Activated B cell treated with CpG ODN at 0.5 μM for 24 hours (primary cell): ENCODE measurements around the gene PAGE4. TPM values are rescaled to one million over a fixed set of nuclear protein-coding genes. Genes with fewer than 3 reads are reported as not detected.

ENCODE experiments used
- ATAC-seq: fragments of 200-7000 bp; cut with Tn5 transposase; one replicate; pipeline ENCODE4 v1.10.0; 2021; ENCODE audit warnings: low read depth, mild to moderate bottlenecking, moderate library complexity
- CTCF ChIA-PET: fragments of 350-600 bp; sonication (Branson Sonifier 250); formaldehyde crosslinking; loops from one replicate; lab custom pipeline; 2021; ENCODE audit warnings: antibody characterized with exemption; lab: Charles Lee
- POLR2A ChIA-PET: fragments of 350-600 bp; sonication (Branson Sonifier 250); formaldehyde crosslinking; loops from one replicate; lab custom pipeline; 2021; ENCODE audit warnings: antibody characterized with exemption; lab: Charles Lee
- DNase-seq: peaks from one replicate; pipeline ENCODE4 v3.0.0; 2022
- H3K27ac Mint-ChIP-seq: one replicate; pipeline ENCODE4 v1.8.0; 2020; ENCODE audit warnings: mixed read lengths
- H3K27me3 Mint-ChIP-seq: one replicate; pipeline ENCODE4 v1.8.0; 2021; ENCODE audit warnings: mixed read lengths
- H3K36me3 Mint-ChIP-seq: one replicate; pipeline ENCODE4 v1.8.0; 2021; ENCODE audit warnings: low read depth, mixed read lengths
- H3K4me1 Mint-ChIP-seq: one replicate; pipeline ENCODE4 v1.8.0; 2021; ENCODE audit warnings: mixed read lengths
- H3K4me3 Mint-ChIP-seq: one replicate; pipeline ENCODE4 v1.8.0; 2020; ENCODE audit warnings: mild to moderate bottlenecking, mixed read lengths
- H3K9me3 Mint-ChIP-seq: one replicate; pipeline ENCODE4 v1.8.0; 2020; ENCODE audit warnings: mixed read lengths
- intact Hi-C: fragments of 100-400 bp; cut with micrococcal nuclease; formaldehyde crosslinking; loops from one replicate; pipeline ENCODE4 v1.15.1; 2024
- total RNA-seq: library from RNA; stranded (reverse); gene quantifications from 2 replicates; pipeline ENCODE4 v1.2.3, GENCODE V29; 2022
- TF ChIP-seq, protein P1 (sequence below): fragments of 200-600 bp; IDR thresholded peaks from one replicate; pipeline ENCODE4 v1.8.0; 2022; ENCODE audit warnings: antibody characterized with exemption, mild to moderate bottlenecking

The PAGE4 gene
- total RNA-seq, 1 donor from 2014 or later = not detected

DNA sequence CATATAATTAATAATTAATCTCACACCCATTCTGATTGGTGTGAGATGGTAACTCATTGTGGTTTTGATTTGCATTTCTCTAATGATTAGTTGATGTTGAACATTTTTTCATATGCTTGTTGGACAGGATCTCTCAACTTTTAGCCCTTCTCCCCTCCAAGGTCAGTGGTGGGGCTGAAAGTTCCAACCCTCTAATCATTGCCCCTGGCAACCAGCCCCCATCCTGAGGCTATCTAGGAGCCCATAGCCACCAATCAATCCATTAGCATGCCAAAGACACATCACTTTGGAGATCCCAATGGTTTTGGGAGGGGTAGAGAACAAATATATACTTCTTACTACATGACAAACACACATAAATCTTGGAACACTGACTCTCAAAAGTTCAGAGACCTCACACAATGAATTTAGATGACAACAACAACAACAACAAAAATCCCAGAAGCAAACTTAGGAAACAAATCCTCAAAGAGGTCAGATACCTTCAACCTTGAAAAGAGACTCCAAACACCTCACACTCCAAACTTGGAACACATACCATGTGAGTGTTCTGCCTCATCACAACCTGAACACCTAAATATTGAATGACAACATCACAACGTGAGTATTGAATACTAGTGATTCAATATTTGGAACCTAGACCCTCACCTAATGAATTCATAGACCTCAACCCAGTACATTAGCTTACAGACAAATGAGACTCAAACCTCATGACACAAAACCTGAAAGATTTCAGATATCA, 19.0 kb upstream of the PAGE4 start:
- no peak for ATAC-seq
- H3K36me3 Mint-ChIP-seq = no peaks in the 10 kb centered on the region
- no peak for DNase-seq
- no peak overlapping the region for H3K4me3 Mint-ChIP-seq
- ChIA-PET POLR2A (no interaction called here), CTCF (no interaction called here)
- H3K27me3 Mint-ChIP-seq = peaks cover 5% of the 10 kb centered on the region
- TF ChIP-seq, protein P1, sequence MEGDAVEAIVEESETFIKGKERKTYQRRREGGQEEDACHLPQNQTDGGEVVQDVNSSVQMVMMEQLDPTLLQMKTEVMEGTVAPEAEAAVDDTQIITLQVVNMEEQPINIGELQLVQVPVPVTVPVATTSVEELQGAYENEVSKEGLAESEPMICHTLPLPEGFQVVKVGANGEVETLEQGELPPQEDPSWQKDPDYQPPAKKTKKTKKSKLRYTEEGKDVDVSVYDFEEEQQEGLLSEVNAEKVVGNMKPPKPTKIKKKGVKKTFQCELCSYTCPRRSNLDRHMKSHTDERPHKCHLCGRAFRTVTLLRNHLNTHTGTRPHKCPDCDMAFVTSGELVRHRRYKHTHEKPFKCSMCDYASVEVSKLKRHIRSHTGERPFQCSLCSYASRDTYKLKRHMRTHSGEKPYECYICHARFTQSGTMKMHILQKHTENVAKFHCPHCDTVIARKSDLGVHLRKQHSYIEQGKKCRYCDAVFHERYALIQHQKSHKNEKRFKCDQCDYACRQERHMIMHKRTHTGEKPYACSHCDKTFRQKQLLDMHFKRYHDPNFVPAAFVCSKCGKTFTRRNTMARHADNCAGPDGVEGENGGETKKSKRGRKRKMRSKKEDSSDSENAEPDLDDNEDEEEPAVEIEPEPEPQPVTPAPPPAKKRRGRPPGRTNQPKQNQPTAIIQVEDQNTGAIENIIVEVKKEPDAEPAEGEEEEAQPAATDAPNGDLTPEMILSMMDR = no peak
- H3K9me3 Mint-ChIP-seq = no peaks in the 10 kb centered on the region
- H3K27ac Mint-ChIP-seq = no peak overlapping the region
- H3K4me1 Mint-ChIP-seq = no peaks in the 10 kb centered on the region
- intact Hi-C loops = no loop called here

DNA sequence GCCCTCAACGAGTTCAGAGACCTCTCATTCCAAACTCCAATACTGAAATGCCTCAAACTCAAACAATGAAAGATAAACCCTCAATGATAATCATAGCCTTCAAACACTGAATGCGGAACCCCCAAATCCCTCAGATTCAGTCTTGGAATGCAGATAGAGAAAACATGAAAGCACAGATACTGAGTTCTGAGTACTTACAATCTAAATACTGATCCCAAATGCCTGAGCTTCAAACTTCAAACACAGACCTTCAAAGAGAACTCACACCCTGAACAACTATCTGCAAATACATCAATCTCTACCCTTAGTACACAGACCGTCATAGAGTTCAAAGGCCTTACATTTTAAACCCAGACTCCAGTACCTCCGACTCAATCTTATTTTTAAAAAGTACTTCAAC, 16.9 kb upstream of the PAGE4 start:
- Mint-ChIP-seq H3K4me1 (no peaks in the 10 kb centered on the region), H3K9me3 (no peaks in the 10 kb centered on the region), H3K27me3 (peaks cover 6% of the 10 kb centered on the region), H3K27ac (no peak overlapping the region), H3K36me3 (no peaks in the 10 kb centered on the region), H3K4me3 (no peak overlapping the region)
- no peak for ATAC-seq
- ChIA-PET POLR2A (no interaction called here), CTCF (no interaction called here)
- intact Hi-C loops = no loop called here
- TF ChIP-seq, protein P1 = no peak
- DNase-seq = no peak

DNA sequence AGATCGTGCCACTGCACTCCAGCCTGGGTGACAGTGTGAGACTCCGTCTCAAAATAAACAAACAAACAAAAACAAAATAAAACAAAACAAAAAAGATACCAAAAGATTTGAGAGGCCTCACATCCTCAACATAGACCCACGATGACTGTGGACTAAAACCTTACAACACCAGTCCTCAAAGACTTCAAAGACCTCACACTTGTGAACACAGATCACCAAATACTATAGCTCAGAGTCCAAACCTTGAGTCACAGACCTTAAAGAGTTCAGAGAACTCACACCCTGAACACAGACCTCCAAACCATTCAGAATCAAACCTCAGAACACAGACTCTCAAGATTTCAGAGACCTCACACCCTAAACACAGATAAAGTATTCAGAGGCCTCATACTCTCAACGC, 12.7 kb upstream of the PAGE4 start:
- DNase-seq = no peak
- POLR2A ChIA-PET = no interaction called here
- CTCF ChIA-PET = no interaction called here

DNA sequence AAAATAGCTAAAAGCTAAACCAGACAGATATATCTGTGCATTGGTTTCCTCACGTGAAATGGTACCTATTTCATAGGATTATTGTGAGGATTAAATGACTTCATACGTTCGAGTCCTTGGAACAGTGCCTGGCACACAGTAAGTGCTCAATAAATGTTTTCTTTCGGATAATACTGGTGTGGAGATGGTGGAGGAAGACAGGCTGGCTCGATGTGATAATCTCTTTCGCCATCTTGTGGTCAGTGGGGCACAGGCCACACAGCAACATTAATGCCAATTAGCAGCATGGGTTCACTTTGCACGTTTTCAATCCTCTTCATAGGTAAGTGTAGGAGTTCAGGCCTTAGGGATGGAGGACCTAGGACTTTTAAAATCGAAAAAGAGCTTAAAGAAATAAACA, 9.3 kb downstream of the PAGE4 start:
- ATAC-seq (no peak), DNase-seq (no peak)
- POLR2A ChIA-PET = no interaction called here
- CTCF ChIA-PET = interaction anchor here (0.7 kb wide), 1 partner anchor 11 kb away, joined by 4 read pairs; no protein-coding TSS in a partner anchor
- H3K4me1 Mint-ChIP-seq = no peaks in the 10 kb centered on the region
- no peaks in the 10 kb centered on the region for H3K27me3 Mint-ChIP-seq
- H3K27ac Mint-ChIP-seq = no peak overlapping the region
- TF ChIP-seq, protein P1 = no peak
- H3K9me3 Mint-ChIP-seq = no peaks in the 10 kb centered on the region
- intact Hi-C loops = no loop called here
- H3K36me3 Mint-ChIP-seq = no peaks in the 10 kb centered on the region
- H3K4me3 Mint-ChIP-seq = no peak overlapping the region

More for the DNA sequence above, 12.7 kb upstream of the PAGE4 start:
- no peaks in the 10 kb centered on the region for H3K36me3 Mint-ChIP-seq
- no peak overlapping the region for H3K4me3 Mint-ChIP-seq
- H3K27ac Mint-ChIP-seq = no peak overlapping the region
- ATAC-seq = no peak
- no peaks in the 10 kb centered on the region for H3K4me1 Mint-ChIP-seq
- peaks cover 4% of the 10 kb centered on the region for H3K27me3 Mint-ChIP-seq
- intact Hi-C loops = no loop called here
- H3K9me3 Mint-ChIP-seq = no peaks in the 10 kb centered on the region
- TF ChIP-seq, protein P1 = no peak

DNA sequence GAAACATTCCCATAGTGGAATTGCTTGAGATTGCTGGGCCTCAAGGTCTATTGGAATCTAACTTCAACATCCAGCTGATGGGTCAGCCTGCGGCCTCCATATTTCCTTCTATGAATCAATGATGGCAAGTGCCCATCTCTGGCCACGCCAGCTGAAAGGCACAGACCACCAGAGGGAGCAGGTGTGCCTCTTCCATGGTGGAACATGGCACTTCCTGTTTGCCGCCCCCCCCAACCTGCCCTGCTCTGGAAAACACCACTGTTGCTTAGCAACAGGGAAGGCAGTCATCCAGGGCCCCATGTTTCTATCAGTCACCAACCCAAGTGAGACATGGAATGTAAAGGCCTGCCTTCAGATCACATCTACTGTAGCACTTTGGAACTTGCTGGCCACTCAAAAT, 11.6 kb downstream of the PAGE4 start:
- no peaks in the 10 kb centered on the region for H3K4me1 Mint-ChIP-seq
- H3K27me3 Mint-ChIP-seq = no peaks in the 10 kb centered on the region
- DNase-seq = no peak
- intact Hi-C loops = no loop called here
- TF ChIP-seq, protein P1 = no peak
- ATAC-seq = peak; percentile 58
- ChIA-PET POLR2A (no interaction called here), CTCF (no interaction called here)
- no peaks in the 10 kb centered on the region for H3K9me3 Mint-ChIP-seq
- H3K27ac Mint-ChIP-seq = no peak overlapping the region
- H3K36me3 Mint-ChIP-seq = no peaks in the 10 kb centered on the region
- H3K4me3 Mint-ChIP-seq = no peak overlapping the region
